K562 (cell line): Measurements from ENCODE around the gene SPAG9. TPM values are rescaled to one million over a fixed set of nuclear protein-coding genes. Genes with fewer than 3 reads are reported as not detected.
A peak's percentile ranks its signal among the peaks of the same experiment; 100 is the strongest.

Experiments
- CHCHD3 ChIP-seq: fragments of 250-450 bp; sonication (Bioruptor Pico); IDR thresholded peaks from 2 replicates; pipeline ENCODE4 v2.1.2; 2022; ENCODE audit warnings: mild to moderate bottlenecking
- CREM ChIP-seq: IDR thresholded peaks from 2 replicates; pipeline ENCODE4 v1.6.1; 2014; ENCODE audit warnings: antibody characterized with exemption, low read depth
- DDX20 ChIP-seq: fragments of 450-650 bp; IDR thresholded peaks from 2 replicates; pipeline ENCODE4 v1.6.1; 2016; ENCODE audit warnings: missing genetic modification characterization, low read depth, mild to moderate bottlenecking, missing compliant biosample characterization, moderate library complexity
- IRF2 ChIP-seq: sonication (generic); formaldehyde crosslinking; IDR thresholded peaks from 2 replicates; pipeline ENCODE4 v1.8.1; 2022; ENCODE audit warnings: mild to moderate bottlenecking, missing genetic modification reagents
- KAT2B ChIP-seq: IDR thresholded peaks from one replicate; pipeline ENCODE4 v1.6.1; 2012; ENCODE audit warnings: low read depth, mild to moderate bottlenecking, control low read depth, inconsistent platforms, low read length, moderate library complexity
- MEIS2 ChIP-seq: fragments of 450-650 bp; IDR thresholded peaks from 2 replicates; pipeline ENCODE4 v1.6.1; 2014; ENCODE audit warnings: mild to moderate bottlenecking; ENCODE audit not compliant: partially characterized antibody
- PHF20 ChIP-seq: fragments of 450-650 bp; IDR thresholded peaks from 2 replicates; pipeline ENCODE4 v1.6.1; 2018; ENCODE audit not compliant: partially characterized antibody
- POLR2B ChIP-seq: fragments of 450-650 bp; IDR thresholded peaks from 2 replicates; pipeline ENCODE4 v1.6.1; 2018; ENCODE audit warnings: low read depth; ENCODE audit not compliant: partially characterized antibody
- SOX6 ChIP-seq: fragments of 450-650 bp; IDR thresholded peaks from 2 replicates; pipeline ENCODE4 v1.6.1; 2014; ENCODE audit warnings: mild to moderate bottlenecking
- TAF7 ChIP-seq: fragments of 450-650 bp; IDR thresholded peaks from 2 replicates; pipeline ENCODE4 v1.6.1; 2016; ENCODE audit warnings: missing genetic modification characterization, missing compliant biosample characterization
- TBP ChIP-seq: optimal IDR thresholded peaks from 2 replicates; pipeline ENCODE3; 2011; ENCODE audit warnings: low read depth, low read length, improper control_type of control experiment
- TEAD4 ChIP-seq, 2 experiments: sonication (generic) in 1 of 2; formaldehyde crosslinking in 1 of 2; IDR thresholded peaks; 2 replicates each; pipeline versions ENCODE4 v1.6.1 to v1.8.0; 2012 to 2022; ENCODE audit warnings: borderline replicate concordance in 1 of 2, inconsistent platforms in 1 of 2, low read length in 1 of 2, mild to moderate bottlenecking in 1 of 2, missing genetic modification reagents in 1 of 2
- ZFP36 ChIP-seq: fragments of 150-350 bp; IDR thresholded peaks from 2 replicates; pipeline ENCODE4 v1.6.1; 2018; ENCODE audit warnings: low read length, low read depth; ENCODE audit not compliant: partially characterized antibody
- ZNF232 ChIP-seq: sonication (generic); formaldehyde crosslinking; IDR thresholded peaks from 2 replicates; pipeline ENCODE4 v1.8.0; 2022; ENCODE audit warnings: mild to moderate bottlenecking, missing genetic modification reagents
- ZNF551 ChIP-seq: fragments of 250-450 bp; sonication (Bioruptor Pico); IDR thresholded peaks from 2 replicates; pipeline ENCODE4 v1.5.0; 2021; ENCODE audit warnings: mild to moderate bottlenecking, moderate library complexity
- ZNF668 ChIP-seq: fragments of 250-450 bp; sonication (Bioruptor Pico); IDR thresholded peaks from 2 replicates; pipeline ENCODE4 v1.8.0; 2022; ENCODE audit warnings: mild to moderate bottlenecking, inconsistent platforms
- ZNF717 ChIP-seq: fragments of 250-450 bp; sonication (Bioruptor Pico); IDR thresholded peaks from 2 replicates; pipeline ENCODE4 v1.5.0; 2021
- ZNF764 ChIP-seq: fragments of 250-450 bp; sonication (Bioruptor Pico); IDR thresholded peaks from 2 replicates; pipeline ENCODE4 v1.4.0; 2020; ENCODE audit warnings: low read depth, mild to moderate bottlenecking, moderate library complexity
- polyA plus RNA-seq, 8 experiments: library from polyadenylated mRNA; depleted of rRNA in 4 of 8; stranded (reverse) in 5 of 8; unstranded in 3 of 8; fragments of >200 nt; fragmentation: Nextera tagmentation in 2 of 8; fragmentation: Illumina TruSeq in 1 of 8; extraction: Ambion mirVana in 2 of 8; extraction: Trizol in 1 of 8; gene quantifications; 2 replicates each; pipeline versions ENCODE4 v1.2.1 to v1.2.3, GENCODE V29; 2011 to 2014; ENCODE audit warnings: inconsistent platforms in 1 of 8, missing spikeins in 1 of 8
- total RNA-seq, 7 experiments: library from RNA; depleted of rRNA in 6 of 7; stranded (reverse); fragments of >200 nt in 6 of 7; fragmentation: Illumina TruSeq in 2 of 7; extraction: Trizol in 2 of 7; gene quantifications; 2 replicates each; pipeline versions ENCODE4 v1.2.1 to v1.2.3, GENCODE V29; 2011 to 2021; ENCODE audit warnings: low replicate concordance in 1 of 7
- TF ChIP-seq, protein P1 (sequence below): fragments of 250-450 bp; sonication (Bioruptor Pico); IDR thresholded peaks from 2 replicates; pipeline ENCODE4 v1.8.0; 2022; ENCODE audit warnings: moderate library complexity, mild to moderate bottlenecking, inconsistent platforms
- TF ChIP-seq, protein P2 (sequence below): fragments of 250-450 bp; sonication (Bioruptor Pico); IDR thresholded peaks from 2 replicates; pipeline ENCODE4 v1.4.0; 2020; ENCODE audit warnings: borderline replicate concordance
- TF ChIP-seq, protein P3 (sequence below): fragments of 250-450 bp; sonication (Bioruptor Pico); IDR thresholded peaks from 2 replicates; pipeline ENCODE4 v1.6.1; 2021; ENCODE audit warnings: mild to moderate bottlenecking
- TF ChIP-seq, protein P4 (sequence below): fragments of 450-650 bp; IDR thresholded peaks from 2 replicates; pipeline ENCODE4 v1.6.1; 2014; ENCODE audit warnings: low read depth, mild to moderate bottlenecking, moderate library complexity, borderline replicate concordance
- TF ChIP-seq, protein P5 (sequence below), 2 experiments: fragments of 450-650 bp in 1 of 2; sonication (generic) in 1 of 2; formaldehyde crosslinking in 1 of 2; IDR thresholded peaks in 1 of 2; conservative IDR thresholded peaks in 1 of 2; 2 replicates each; pipeline versions ENCODE4 v1.6.1 to v1.8.1; 2016 to 2023; ENCODE audit warnings: mild to moderate bottlenecking in 2 of 2, moderate library complexity in 2 of 2, inconsistent platforms in 1 of 2, missing genetic modification reagents in 1 of 2

The SPAG9 gene
- total and polyA plus RNA-seq, 9 of the 15 experiments (the other 6 are each of a cell fraction or from before 2014, with no cell fraction given) = 12.2 to 99.2 (median 58.2) TPM

DNA sequence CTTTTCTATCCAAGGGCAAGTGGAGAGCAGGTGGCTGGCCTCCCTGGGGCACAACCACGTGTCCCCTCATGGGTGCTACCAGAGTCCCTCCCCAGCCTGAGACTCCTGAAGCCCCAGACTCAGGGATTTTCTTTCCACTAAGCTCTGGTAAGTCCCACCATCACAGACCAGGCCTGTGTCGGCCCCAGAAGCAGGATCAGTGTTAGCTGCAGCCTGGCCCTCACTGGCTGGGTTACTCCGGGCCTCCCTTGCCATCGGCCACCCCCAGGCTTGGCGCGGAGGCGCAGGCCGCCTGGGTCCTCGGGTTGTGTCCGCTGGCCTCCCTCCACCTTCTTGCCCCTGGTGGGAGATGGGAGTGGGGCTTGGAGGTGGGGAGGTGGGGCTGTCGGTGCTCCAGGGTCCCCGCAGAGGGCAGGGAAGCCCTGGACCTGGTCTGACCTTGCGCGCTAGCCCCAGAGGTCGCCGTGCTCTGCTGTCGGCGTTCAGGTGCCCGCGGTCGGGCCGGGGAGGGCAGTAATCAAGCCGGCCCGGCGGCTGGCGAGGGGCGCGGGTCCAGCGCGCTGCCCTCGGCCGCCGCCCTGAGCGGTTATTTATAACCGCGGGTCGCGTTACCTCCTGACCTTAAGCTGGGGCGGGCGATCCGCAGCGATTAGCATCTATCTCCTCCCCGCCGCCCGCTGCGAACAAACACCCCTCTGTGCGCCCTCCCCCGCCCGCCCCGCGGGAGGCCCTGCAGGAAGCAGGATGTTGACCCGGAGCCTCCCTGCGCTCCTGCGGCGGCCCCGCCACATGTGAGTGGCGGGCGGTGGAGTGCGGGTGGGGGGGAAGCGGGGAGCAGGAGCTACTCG lies 176.4 kb downstream of the SPAG9 start (continued):
- TF ChIP-seq, protein P1, sequence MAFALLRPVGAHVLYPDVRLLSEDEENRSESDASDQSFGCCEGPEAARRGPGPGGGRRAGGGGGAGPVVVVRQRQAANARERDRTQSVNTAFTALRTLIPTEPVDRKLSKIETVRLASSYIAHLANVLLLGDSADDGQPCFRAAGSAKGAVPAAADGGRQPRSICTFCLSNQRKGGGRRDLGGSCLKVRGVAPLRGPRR = 0 out of 2 replicates have a peak, but pooled peaks have one; percentile 19
- TF ChIP-seq CREM = peak; percentile 72
- TF ChIP-seq PHF20 = peak; percentile 23
- TF ChIP-seq, protein P2, sequence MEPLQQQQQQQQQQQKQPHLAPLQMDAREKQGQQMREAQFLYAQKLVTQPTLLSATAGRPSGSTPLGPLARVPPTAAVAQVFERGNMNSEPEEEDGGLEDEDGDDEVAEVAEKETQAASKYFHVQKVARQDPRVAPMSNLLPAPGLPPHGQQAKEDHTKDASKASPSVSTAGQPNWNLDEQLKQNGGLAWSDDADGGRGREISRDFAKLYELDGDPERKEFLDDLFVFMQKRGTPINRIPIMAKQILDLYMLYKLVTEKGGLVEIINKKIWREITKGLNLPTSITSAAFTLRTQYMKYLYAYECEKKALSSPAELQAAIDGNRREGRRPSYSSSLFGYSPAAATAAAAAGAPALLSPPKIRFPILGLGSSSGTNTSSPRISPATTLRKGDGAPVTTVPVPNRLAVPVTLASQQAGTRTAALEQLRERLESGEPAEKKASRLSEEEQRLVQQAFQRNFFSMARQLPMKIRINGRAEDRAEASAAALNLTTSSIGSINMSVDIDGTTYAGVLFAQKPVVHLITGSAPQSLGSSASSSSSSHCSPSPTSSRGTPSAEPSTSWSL (CRISPR knock-in tag) = no peak
- TF ChIP-seq TBP = peak; percentile 89
- no peak for TF ChIP-seq KAT2B
- TF ChIP-seq CHCHD3 = 0 out of 2 replicates have a peak, but pooled peaks have one; percentile 59
- no peak for TF ChIP-seq ZFP36
- peak; percentile 25; the same call in 1 of the 2 replicates for TF ChIP-seq TEAD4 (IDR thresholded peaks at IDR 0.05; ENCODE audit: low read length)
- no peak for TF ChIP-seq TEAD4 (CRISPR knock-in tag; IDR thresholded peaks at IDR 0.05; ENCODE audit: borderline replicate concordance)
- TF ChIP-seq IRF2 = no peak
- TF ChIP-seq ZNF717 (CRISPR knock-in tag) = no peak
- TF ChIP-seq ZNF668 = no peak
- TF ChIP-seq ZNF764 = no peak
- peak; percentile 68 for TF ChIP-seq POLR2B
- TF ChIP-seq, protein P3, sequence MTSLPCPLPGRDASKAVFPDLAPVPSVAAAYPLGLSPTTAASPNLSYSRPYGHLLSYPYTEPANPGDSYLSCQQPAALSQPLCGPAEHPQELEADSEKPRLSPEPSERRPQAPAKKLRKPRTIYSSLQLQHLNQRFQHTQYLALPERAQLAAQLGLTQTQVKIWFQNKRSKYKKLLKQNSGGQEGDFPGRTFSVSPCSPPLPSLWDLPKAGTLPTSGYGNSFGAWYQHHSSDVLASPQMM (CRISPR knock-in tag) = no peak
- peak; percentile 57 for TF ChIP-seq MEIS2
- TF ChIP-seq, protein P4, sequence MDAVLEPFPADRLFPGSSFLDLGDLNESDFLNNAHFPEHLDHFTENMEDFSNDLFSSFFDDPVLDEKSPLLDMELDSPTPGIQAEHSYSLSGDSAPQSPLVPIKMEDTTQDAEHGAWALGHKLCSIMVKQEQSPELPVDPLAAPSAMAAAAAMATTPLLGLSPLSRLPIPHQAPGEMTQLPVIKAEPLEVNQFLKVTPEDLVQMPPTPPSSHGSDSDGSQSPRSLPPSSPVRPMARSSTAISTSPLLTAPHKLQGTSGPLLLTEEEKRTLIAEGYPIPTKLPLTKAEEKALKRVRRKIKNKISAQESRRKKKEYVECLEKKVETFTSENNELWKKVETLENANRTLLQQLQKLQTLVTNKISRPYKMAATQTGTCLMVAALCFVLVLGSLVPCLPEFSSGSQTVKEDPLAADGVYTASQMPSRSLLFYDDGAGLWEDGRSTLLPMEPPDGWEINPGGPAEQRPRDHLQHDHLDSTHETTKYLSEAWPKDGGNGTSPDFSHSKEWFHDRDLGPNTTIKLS = peak; percentile 52; the same call in 1 of the 2 replicates
- peak; percentile 58 for TF ChIP-seq SOX6
- TF ChIP-seq ZNF232 (CRISPR knock-in tag) = no peak; the same call in 1 of the 2 replicates
- no peak for TF ChIP-seq ZNF551 (CRISPR knock-in tag)
- TF ChIP-seq DDX20 (tag) = no peak
- TF ChIP-seq, protein P5, sequence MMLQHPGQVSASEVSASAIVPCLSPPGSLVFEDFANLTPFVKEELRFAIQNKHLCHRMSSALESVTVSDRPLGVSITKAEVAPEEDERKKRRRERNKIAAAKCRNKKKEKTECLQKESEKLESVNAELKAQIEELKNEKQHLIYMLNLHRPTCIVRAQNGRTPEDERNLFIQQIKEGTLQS (IDR thresholded peaks at IDR 0.05) = no peak
- TF ChIP-seq, protein P5 (CRISPR knock-in tag; conservative IDR thresholded peaks at IDR 0.05) = no peak
- TF ChIP-seq TAF7 = no peak
